OCI-M2 (cell line): ENCODE measurements around the gene GLCE.
"Not testable (repeated sequence)": the region's sequence is repeated elsewhere in the genome, so short reads cannot be mapped to it uniquely, and the experiment has no call there.

Source experiments
- DNase-seq: peaks from one replicate; lab custom pipeline; 2025; ENCODE audit not compliant: unreplicated experiment; lab: John Stamatoyannopoulos, UW

GLCE gene

GRCh38 chr15:69293741-69294615 lies 133.5 kb downstream of the GLCE start:
- DNase-seq: no peak

GRCh38 chr15:69296606-69297005 lies 136.2 kb downstream of the GLCE start:
- no peak for DNase-seq

- DNase-seq: no peak
Measured at GRCh38 chr15:69297642-69298353, 137.4 kb downstream of the GLCE start.

- no peak for DNase-seq
Measured at GRCh38 chr15:69298354-69298696, 137.9 kb downstream of the GLCE start.

GRCh38 chr15:69298697-69299441 lies 138.4 kb downstream of the GLCE start, which contains the start of gene PAQR5:
Gene PAQR5, plus strand, starts transcription at chr15:69298912. Its CDS starts 61,169 bp downstream, at chr15:69360081.
- DNase-seq: no peak

GRCh38 chr15:69299451-69299886 lies 139.0 kb downstream of the GLCE start:
- DNase-seq: no peak

GRCh38 chr15:69299943-69300588 lies 139.6 kb downstream of the GLCE start:
- DNase-seq: no peak

DNA sequence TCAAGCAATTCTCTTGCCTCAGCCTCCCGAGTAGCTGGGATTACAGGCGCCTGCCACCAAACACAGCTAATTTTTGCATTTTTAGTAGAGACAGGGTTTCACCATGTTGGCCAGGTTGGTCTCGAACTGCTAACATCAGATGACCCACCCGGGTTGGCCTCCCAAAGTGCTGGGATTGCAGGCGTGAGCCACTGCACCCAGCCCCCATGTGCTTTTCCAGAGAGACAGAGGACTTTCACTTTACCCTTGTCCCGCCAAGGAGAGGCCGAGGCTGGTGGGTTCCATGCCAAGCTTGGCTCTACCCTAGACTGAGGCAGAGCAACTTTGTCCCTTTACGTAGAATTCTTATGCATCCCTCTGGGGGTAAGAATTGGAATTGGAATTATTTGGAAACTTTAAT lies 140.7 kb downstream of the GLCE start:
- DNase-seq: not testable (repeated sequence)

GRCh38 chr15:69302087-69302486 lies 141.7 kb downstream of the GLCE start:
- not testable (repeated sequence) for DNase-seq

DNA sequence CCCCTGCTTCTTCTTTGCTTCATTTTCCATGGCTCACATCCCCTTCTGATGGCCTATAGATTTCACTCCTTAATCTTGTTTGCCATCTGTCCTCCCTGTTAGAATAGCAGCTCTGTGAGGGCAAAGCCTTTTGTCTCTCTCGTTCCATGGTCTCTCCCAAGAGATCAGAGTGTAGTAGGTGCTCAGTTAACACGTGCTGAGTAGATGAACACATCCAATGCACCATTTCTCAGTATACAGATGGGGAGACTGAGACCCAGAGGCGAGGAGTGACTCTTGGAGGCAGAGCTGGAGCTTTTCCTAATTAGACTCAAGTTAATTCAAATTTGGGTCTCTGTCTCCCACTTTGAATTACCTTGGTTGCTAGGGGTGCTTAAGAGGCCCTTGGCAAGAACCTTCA lies 142.5 kb downstream of the GLCE start:
- no peak for DNase-seq

GRCh38 chr15:69303337-69304181 lies 143.1 kb downstream of the GLCE start:
- DNase-seq: no peak

GRCh38 chr15:69304182-69304545 lies 143.7 kb downstream of the GLCE start:
- DNase-seq: no peak

DNA sequence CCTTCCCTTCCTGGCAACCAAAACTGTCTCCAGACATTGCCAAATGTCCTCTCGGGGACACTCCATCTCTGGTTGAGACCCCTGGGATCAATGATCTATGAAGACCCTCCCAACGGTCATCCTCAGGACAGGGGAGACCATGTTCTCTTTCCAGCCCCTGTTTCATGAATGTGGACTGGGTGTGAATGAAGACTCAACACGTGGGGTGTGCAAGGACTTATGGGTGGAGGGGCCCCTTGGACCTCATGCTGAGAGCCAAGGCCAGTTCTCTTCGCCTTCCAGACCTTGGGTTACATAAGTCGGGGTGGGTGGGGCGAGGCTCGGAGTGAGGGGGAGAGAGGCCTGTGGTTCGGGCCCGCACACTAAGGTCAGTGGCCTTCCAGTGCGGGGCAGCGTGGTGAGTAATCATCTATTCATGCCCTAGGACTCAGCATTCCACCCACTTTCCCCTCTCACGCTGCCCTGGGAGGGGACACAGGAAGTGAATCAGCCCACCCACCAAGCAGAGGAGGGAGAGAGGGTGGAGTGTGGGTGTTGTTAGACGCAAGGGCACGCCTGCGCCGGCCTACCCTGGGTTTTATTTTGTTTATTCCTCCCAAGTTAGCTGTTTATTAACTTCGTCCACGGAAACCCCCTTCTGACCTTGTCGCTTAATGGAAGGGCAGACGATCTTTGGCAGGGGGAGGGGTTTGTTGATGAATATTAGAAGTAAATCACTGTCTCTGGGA lies 144.9 kb downstream of the GLCE start:
- DNase-seq: no peak

DNA sequence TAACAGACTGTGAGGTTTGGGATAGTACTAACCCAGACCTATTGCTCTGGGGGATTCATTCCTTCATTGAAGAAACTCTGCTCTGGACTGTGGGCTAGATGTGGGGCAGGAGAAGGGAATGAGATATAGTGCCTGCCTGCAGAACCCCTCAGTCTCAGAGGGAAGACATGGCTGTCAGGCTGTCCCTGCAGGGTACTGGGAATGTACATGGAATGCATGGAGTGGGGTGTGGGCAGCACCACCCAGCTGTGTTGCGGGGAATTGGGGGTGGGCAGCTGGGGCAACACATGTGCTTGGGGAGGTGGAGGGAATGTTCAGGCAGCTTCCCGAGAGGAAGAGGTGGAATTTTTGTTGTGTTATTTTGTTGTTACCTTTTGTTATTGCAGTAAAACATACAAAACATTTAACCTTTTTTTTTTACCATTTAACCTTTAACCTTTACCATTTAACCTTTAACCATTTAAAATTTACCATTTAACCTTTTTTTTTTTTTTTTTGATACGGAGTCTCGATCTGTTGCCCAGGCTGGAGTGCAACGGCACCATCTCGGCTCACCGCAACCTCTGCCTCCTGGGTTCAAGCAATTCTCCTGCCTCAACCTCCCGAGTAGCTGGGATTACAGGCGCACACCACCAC lies 145.6 kb downstream of the GLCE start:
- DNase-seq: no peak

DNA sequence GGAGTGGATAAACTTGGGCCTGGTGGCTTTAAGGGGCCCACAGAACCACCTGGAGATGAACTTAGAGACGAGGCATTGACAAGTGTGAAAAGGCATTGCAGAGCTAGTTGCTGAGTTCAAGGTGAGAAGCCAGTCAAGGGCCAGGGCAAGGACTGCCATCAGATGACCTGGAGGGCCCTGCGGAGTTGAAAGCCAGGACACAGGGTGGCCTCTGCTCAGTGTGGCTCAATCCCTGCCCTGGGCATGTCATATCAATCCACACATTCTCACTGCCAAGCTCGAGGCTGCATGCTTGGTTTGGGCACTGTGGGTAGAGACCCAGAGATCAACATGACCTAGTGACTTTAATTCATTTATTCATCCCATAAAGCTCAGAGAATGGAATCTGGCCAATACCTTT lies 147.5 kb downstream of the GLCE start:
- DNase-seq: no peak

- no peak for DNase-seq
Measured at GRCh38 chr15:69308949-69309348, 148.5 kb downstream of the GLCE start.

GRCh38 chr15:69311319-69311721 lies 150.9 kb downstream of the GLCE start:
- DNase-seq: no peak

DNA sequence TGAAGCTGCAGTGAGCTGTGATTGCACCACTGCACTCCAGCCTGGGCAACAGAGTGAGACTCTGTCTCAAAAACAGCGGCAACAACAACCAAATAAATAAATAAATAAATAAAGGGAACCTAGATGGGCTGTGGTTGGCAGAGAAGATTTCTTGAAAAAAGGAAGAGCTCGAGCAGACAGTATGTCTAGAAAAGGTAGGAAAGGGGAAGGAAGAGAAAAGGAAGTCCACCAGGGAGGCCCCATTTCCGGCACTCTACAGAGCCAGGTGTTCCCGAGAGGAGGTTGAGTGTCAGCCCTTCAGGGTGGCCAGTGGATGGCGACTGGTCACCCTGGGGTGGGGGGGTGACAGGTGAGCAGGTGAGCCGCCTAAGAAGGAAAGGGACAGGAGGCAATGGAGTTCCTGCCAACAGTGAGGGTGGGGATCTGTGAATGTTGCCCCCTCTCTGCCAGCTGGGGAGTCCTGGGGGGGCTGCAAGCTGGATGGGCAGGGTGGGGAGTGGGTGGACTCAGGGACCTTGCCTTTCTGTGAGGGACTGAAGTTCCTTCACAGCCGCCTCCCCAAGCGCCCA lies 153.1 kb downstream of the GLCE start:
- DNase-seq: no peak

GRCh38 chr15:69314131-69314530 lies 153.7 kb downstream of the GLCE start:
- DNase-seq: no peak
